DMS53 (cell line): Measurements from ENCODE around the gene RAB1A.
"Not testable (repeated sequence)": the region's sequence is repeated elsewhere in the genome, so short reads cannot be mapped to it uniquely, and the experiment has no call there.

Source experiments
- DNase-seq: peaks from one replicate; lab custom pipeline; 2025; lab: John Stamatoyannopoulos, UW

Gene RAB1A

GRCh38 chr2:65136253-65136652 is 6.3 kb upstream of the RAB1A start:
- DNase-seq: no peak

GRCh38 chr2:65134158-65134557 is 4.3 kb upstream of the RAB1A start:
- DNase-seq: no peak

- no peak for DNase-seq
Observed at GRCh38 chr2:65133626-65134025, 3.7 kb upstream of the RAB1A start.

DNA sequence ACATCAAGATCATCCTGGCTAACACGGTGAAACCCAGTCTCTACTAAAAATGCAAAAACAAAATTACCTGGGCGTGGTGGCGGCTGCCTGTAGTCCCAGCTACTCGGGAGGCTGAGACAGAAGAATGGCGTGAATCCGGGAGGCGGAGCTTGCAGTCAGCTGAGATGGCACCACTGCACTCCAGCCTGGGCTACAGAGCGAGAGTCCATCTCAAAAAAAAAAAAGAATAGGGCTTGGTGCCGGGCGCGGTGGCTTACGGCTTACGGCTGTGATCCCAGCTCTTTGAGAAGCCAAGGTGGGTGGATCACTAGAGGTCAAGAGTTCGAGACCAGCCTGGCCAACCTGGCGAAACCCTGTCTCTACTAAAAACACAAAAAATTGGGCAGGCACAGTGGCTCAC is 3.0 kb upstream of the RAB1A start:
- DNase-seq: not testable (repeated sequence)

GRCh38 chr2:65130664-65131175 is 814 bp upstream of the RAB1A start:
- DNase-seq: peak; percentile 93

DNA sequence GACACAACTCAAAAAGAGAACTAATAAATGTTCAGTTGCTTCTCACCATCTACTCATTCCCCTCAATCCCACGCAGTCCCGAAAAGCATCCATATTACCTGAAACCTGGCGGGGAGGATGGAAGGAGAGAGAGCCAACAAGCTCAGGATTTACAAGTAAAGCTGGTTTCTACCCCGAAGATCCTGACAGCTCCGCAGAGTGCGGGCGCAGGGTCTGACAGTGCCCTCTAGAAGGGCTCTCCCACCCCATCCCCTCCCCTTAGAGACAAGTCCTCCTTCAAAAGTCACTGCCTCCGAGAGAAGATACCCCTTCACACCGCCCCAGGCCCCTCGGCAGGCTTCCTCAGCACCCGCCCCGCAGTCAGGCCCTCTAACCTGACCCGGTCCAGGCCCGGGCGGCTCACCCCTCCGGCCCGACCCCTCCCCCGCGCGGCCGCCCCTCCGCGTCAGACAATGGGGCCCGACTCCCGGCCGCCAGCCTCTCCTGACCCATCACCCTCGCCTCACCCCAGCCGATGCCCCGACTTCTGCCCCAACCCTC is 550 bp downstream of the RAB1A start:
- DNase-seq: peak; percentile 63

DNA sequence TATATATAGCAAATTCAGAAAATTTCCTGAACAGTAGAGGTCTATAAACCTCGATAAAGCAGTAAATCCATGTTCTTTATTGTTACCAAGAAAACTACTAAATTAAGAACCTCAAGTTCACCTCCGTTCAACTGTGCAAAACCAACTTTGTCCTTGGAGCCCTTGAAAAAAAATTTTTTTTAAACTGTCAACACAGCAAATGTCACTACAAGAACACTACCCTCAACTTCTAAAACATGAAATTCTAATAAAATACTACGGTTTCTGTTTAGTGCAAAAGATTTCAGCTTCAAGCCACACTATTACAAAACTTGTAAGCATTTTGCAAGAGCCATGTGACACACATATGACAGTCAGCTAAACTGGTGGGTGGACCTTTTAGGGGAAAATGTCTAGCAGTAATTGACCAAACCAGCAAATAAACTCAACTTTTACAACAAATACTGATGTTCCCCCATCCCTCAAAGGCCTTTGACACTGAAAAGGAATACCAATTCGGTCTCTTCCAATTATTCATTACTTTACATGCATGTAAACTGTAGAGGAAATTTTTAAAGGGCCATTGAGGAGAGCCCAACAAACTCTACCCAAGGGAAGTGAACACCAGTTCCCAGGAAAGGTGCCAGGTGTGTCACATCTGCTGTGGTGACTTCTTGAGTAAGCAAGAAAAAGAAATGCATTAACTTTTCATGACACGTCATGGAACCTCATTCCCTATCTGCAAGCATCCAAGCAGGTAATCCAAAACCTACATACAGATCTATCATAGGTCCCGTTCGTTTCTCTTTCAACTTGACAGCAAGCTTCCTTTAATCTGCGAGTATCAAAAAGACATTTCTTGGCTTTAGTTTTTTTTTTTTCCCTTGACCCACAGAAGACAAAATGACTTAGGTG is 1.4 kb downstream of the RAB1A start:
- peak; percentile 38 for DNase-seq

- not testable (repeated sequence) for DNase-seq
Observed at GRCh38 chr2:65125457-65125856, 4.4 kb downstream of the RAB1A start.

DNA sequence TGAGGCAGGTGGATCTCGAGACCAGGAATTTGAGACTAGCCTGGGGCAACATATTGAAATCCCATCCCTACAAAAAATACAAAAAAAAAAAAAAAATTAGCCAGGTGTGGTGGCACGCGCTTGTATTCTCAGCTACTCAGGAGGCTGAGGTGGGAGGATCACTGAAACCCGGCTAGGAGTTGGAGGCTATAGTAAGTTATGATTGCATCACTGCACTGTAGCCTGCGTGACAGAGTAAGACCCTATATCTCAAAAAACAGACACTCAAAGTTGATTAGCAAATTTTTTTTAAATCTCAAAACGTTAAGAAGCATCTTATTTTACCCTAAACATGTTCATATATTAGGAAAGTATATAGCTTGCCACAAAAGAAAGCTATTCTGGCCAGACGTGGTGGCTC is 7.6 kb downstream of the RAB1A start:
- no peak for DNase-seq

- DNase-seq: no peak
Observed at GRCh38 chr2:65120990-65121693, 8.8 kb downstream of the RAB1A start.

DNA sequence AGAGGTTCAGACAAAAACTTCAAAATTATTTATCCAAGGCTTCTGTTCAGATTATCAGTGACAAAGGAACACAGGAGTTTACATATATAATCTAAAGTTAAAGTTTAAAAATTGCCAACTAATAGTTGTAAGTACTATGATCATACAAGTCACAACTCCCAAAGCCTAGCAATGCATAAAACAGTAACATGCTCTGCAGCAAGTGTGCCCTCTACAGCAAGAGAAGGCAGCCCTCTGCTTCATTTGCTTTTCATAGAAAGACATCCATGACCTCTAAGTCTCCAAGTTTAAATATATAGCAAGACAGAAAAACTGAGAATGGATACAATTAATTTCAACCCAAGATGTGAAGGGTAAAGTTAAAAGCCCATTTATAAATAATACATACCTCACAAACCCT is 13.3 kb downstream of the RAB1A start:
- no peak for DNase-seq

GRCh38 chr2:65114921-65115320 is 15.0 kb downstream of the RAB1A start:
- DNase-seq: no peak

DNA sequence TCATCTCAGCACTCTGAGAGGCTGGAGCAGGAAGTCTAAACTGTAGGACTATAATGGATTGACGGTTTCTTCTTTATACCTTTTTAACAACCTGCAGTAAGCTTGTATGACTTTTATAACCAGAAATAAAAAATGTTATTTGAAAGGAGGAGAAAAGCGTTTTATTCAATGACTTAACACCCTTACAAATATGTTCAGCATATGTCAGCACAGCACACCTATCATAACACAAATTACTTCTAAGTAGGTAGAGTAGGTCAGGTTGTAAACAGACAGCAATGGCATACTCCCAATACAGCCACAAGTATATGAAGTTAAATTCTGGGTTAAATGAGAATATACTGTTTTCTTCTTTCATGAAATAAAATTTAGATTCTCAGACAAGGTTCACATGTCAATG is 16.1 kb downstream of the RAB1A start:
- no peak for DNase-seq

- no peak for DNase-seq
Observed at GRCh38 chr2:65113229-65113628, 16.7 kb downstream of the RAB1A start.

DNA sequence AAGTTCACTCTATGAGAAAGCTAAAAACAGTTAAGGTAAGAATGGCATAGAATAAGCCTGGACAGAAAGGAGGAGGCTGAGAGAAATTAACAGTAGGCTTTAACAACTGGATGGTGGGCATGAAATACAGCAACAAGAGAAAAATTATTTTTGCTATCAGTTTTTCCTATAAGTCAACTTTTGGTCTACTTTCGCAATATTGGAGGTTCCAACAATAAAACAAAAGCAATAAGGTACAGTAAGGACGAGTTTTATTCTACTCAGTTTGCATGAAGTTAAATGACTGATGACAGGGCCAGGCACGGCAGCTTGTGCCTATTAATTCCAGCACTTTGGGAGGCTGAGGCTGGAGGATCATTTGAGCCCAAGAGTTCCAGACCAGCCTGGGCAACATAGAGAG is 17.3 kb downstream of the RAB1A start:
- no peak for DNase-seq

DNA sequence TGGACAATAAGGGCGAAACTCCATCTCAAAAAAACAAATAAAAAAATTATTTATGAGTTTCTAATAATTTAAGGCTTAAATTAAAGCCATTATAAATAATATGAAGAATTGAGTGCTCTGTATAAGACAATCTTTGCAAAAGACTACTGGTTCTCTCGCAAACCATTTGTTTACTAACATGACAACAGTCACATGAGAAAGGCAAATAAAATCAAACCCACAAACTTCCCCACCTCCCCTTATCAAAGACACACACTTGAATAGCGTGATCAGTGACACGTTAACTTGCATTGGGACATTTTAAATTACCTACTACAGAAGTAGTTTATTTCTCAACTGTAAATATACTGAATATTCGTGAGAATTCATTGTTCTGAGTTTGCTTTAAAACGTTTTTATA is 21.1 kb downstream of the RAB1A start:
- DNase-seq: no peak

DNA sequence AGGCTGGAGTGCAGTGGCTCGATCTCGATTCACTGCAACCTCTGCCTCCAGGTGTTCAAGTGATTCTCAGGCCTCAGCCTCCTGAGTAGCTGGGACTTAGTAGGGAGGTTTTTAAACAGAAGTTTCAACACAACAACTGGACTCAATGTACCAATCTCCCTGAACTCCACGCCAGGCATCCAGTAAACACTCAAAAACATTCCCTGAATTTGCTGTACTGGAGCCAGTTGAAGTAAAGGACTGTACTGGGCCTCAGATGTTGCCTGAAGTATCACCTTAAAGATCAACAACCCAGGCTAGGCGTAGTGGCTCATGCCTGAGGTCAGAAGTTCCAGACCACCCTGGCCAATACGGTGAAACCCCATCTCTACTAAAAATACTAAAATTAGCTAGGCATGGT is 22.4 kb downstream of the RAB1A start:
- DNase-seq: no peak

GRCh38 chr2:65103013-65103715 is 26.7 kb downstream of the RAB1A start:
- DNase-seq: peak; percentile 43

DNA sequence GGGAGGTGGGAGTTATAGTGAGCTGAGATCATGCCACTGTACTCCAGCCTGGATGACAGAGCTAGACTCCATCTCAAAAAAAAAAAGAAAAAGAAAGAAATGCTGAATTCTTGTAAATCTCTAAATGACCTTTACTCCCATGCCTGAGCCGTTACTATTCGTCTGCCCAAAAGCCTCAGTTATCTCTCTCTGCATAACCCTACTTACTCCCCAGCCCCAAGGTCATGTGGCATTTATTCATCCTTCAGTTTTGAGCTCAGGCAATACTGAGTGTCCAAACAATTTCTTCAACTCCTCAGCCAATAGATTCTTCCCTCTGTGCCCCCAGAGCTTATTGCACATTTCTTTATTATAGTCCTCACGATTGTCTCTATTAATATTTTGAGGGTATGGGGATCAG is 28.8 kb downstream of the RAB1A start:
- DNase-seq: no peak

DNA sequence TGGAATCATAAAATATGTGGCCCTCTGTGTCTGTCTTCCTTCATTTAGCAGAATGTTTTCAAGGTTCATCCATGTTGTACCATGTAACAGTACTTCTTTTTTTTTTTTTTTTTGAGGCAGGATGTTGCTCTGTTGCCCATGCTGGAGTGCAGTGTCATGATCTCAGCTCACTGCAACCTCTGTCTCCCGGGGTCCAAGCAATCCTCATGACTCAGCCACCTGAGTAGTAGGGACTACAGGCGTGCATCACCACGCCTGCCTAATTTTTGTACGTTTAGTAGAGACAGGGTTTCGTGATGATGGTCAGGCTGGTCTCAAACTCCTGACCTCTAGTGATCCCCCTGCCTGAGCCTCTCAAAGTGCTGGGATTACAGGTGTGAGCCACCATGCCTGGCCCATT is 31.2 kb downstream of the RAB1A start:
- no peak for DNase-seq

GRCh38 chr2:65097844-65098243 is 32.1 kb downstream of the RAB1A start:
- no peak for DNase-seq

- DNase-seq: no peak
Observed at GRCh38 chr2:65096948-65097347, 33.0 kb downstream of the RAB1A start.
